ENCODE results near the gene KIZ. TPM values are rescaled to one million over a fixed set of nuclear protein-coding genes. Genes with fewer than 3 reads are reported as not detected.
"Not testable (repeated sequence)": the region's sequence is repeated elsewhere in the genome, so short reads cannot be mapped to it uniquely, and the experiment has no call there.

Gene KIZ
- total RNA-seq, 2 experiments from 2014 or later = 13.2 to 15.2 TPM

DNA sequence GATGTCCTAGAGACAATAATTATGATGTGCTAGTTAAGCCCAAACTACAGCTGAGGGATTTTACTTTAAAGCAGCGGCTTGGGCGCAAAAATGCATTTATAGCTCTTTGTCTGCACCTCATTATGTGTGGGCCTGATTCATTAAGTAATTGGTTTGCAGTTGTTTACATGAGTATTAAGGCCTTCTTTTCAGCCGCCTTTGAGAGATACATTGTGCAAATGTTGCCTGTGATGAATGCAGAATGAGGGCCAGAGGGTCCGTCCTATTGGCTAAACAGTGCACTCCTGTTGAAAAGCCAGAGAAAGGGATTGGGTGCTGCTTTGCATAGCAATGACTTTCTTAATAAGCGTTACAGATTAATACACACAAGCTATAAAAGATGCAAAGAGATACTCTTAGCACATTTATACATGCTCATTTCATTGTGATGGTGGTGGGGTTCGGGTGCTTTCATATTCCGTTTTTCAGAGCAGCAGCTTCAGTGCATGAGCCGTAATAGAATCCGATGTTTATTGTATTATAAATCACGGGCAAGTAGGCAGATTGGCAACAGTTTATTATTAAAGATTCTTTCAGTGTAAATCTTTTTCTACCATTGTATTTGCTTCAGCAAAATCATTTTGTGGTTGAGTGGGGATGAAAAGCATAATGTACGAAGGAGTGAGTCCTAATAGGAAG lies 109.1 kb downstream of the KIZ start:
- H3K9me3 Mint-ChIP-seq (ENCODE audit: low read depth) = no peaks in the 10 kb centered on the region
- no peak overlapping the region for H3K27ac Mint-ChIP-seq
- H3K36me3 Mint-ChIP-seq (ENCODE audit: low read depth) = peaks cover 5% of the 10 kb centered on the region
- intact Hi-C loops (cut with DNase I, micrococcal nuclease) = loop anchor here (1.0 to 10.0 kb wide), 6 partner anchors 68 to 460 kb away; partner anchors contain the start of gene XRN2 (in 1 of the 2)
- H3K27me3 Mint-ChIP-seq = no peaks in the 10 kb centered on the region
- peaks cover 3% of the 10 kb centered on the region for H3K4me1 Mint-ChIP-seq
- ChIA-PET POLR2A (no interaction called here), CTCF (interaction anchor here (0.6 to 5.1 kb wide), 53 partner anchors 9 to 467 kb away, joined by 3 to 179 read pairs (median 6); partner anchors contain the start of genes KIZ, NKX2-4 and XRN2)
- H3K4me3 Mint-ChIP-seq = no peak overlapping the region
- no peak for ATAC-seq
- DNase-seq = no peak

DNA sequence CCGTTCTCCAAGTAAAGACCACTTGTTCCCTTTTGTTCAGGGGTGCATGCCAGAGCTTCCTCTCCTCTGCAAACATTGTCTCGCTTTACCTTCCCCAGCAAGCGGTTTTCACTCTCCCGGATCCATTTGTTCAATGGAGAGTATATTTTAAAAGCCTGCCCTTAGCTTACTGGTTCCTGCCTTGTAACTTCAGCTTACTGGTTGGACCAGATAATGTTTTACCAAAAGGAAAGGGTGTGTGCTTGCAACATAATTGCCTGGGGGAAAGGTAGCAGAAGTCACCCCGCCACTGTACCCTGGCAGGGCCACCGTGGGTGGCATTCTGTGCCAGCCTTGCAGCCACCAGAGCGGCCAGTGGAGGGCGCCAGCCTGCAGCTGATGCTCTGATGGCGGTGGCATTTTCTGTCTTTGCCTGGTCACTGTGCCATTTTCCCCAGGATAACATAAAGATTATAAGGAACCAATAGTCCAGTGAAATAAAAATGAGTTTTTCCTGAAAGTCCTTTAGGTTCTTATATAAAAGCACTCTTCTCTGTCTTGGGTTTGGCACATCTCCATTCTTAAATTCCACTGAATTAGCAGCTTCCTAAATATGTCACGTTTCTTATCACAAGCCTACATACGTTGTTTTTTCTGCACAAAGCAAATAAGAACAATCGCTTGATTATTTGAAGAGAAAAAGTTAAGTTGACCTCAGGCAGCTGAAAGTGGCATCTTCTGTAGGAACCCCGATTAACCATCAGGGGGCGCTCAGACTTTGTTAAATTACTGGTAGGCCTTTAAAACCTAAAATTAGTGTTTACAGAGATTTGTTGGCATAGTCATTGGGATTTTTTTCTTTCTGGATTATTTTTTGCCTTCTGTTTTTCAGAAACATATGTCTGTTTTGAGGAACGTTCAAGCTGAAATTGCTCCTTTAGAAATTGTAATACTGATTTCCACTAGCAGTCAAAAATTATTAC lies 109.9 kb downstream of the KIZ start:
- ChIA-PET POLR2A (interaction anchor here (0.8 kb wide), 1 partner anchor 270 kb away, joined by 4 read pairs; no protein-coding TSS in a partner anchor), CTCF (interaction anchor here (0.6 to 5.1 kb wide), 81 partner anchors 9 to 465 kb away, joined by 3 to 179 read pairs (median 4); partner anchors contain the start of genes KIZ, NKX2-4 and XRN2)
- H3K4me1 Mint-ChIP-seq = peaks cover 3% of the 10 kb centered on the region
- no peaks in the 10 kb centered on the region for H3K9me3 Mint-ChIP-seq (ENCODE audit: low read depth)
- no peaks in the 10 kb centered on the region for H3K27me3 Mint-ChIP-seq
- H3K27ac Mint-ChIP-seq = no peak overlapping the region
- peak; percentile 83 for DNase-seq
- peak; percentile 85 for ATAC-seq
- intact Hi-C loops (cut with DNase I, micrococcal nuclease) = loop anchor here (1.0 to 10.0 kb wide), 11 partner anchors 68 to 459 kb away; partner anchors contain the start of gene XRN2 (in 1 of the 2)
- no peak overlapping the region for H3K4me3 Mint-ChIP-seq
- H3K36me3 Mint-ChIP-seq (ENCODE audit: low read depth) = peaks cover 1% of the 10 kb centered on the region

- Mint-ChIP-seq H3K4me1 (peaks cover 3% of the 10 kb centered on the region), H3K9me3 (ENCODE audit: low read depth) (no peaks in the 10 kb centered on the region), H3K27ac (no peak overlapping the region), H3K4me3 (no peak overlapping the region), H3K36me3 (ENCODE audit: low read depth) (no peaks in the 10 kb centered on the region), H3K27me3 (no peaks in the 10 kb centered on the region)
- intact Hi-C loops (cut with DNase I, micrococcal nuclease) = loop anchor here (2.0 to 10.0 kb wide), 6 partner anchors 114 to 457 kb away; no protein-coding TSS in a partner anchor
- ChIA-PET POLR2A (no interaction called here), CTCF (interaction anchor here (0.6 to 5.1 kb wide), 4 partner anchors 157 to 334 kb away, joined by 3 to 179 read pairs (median 3); no protein-coding TSS in a partner anchor)
- ATAC-seq (no peak), DNase-seq (no peak)
Measured at GRCh38 chr20:21237956-21238799, 112.3 kb downstream of the KIZ start.

DNA sequence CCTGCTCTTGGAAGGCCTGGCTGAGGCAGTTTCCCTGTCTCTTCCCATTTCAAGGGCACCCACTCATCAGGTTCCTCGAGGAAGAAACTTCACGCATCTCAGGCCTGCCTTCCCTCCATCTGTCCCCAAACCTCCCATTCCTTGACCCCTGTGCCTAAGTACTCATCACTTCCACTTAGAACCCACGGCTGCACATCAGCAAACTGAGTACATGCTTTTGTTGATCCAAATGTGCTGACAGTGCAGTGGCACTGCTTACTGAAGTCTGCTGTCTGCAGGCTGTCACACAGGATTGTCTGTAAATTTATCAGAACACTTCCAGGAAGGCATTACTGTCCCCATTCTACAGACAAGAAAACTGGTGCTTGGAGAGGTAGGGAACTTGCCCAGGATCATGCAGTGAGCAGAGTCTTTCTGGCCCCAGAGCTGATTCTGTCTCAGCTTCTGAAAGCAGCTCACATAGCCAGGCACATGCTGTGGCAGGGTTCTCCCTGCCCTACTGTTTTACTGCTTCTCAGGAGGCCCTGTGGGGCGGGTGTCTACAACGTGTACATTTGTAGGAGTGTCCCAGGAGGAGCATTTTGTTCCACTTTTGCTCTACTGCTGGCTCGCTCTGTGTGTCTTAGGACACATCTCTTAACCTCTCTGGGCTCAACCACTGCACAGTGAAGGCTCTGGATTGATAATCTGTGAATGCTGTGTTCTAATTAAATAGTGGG lies 113.1 kb downstream of the KIZ start:
- intact Hi-C loops (cut with DNase I, micrococcal nuclease) = loop anchor here (1.0 to 10.0 kb wide), 5 partner anchors 64 to 456 kb away; partner anchors contain the start of gene XRN2 (in 1 of the 2)
- peaks cover 3% of the 10 kb centered on the region for H3K4me1 Mint-ChIP-seq
- ChIA-PET CTCF (interaction anchor here (0.6 to 5.1 kb wide), 3 partner anchors 265 to 377 kb away, joined by 3 to 179 read pairs (median 3); no protein-coding TSS in a partner anchor), POLR2A (no interaction called here)
- H3K27me3 Mint-ChIP-seq = no peaks in the 10 kb centered on the region
- no peak for ATAC-seq
- no peaks in the 10 kb centered on the region for H3K9me3 Mint-ChIP-seq (ENCODE audit: low read depth)
- H3K36me3 Mint-ChIP-seq (ENCODE audit: low read depth) = peaks cover 3% of the 10 kb centered on the region
- no peak for DNase-seq
- no peak overlapping the region for H3K27ac Mint-ChIP-seq
- no peak overlapping the region for H3K4me3 Mint-ChIP-seq

GRCh38 chr20:21240394-21240793 lies 114.5 kb downstream of the KIZ start:
- intact Hi-C loops (cut with DNase I, micrococcal nuclease) = no loop called here

DNA sequence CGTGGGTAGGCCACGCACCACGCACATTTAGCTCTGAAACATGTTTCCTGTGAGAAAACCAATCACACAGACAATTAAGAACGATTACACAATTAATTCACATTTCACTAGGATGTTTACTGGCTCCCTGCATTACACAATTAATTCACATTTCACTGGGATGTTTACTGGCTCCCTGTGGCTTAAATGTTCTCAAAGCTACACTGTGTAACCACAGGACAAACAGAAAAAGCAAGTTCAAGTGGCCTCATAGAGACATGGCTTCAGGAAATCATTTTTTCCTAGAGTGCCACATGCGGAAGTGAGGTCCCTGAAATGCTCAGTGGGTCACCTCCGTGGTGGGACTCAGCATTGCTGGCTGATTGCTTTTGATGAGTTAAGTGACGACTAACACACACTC lies 115.5 kb downstream of the KIZ start:
- Mint-ChIP-seq H3K36me3 (ENCODE audit: low read depth) (peaks cover 11% of the 10 kb centered on the region), H3K27ac (no peak overlapping the region), H3K4me3 (no peak overlapping the region), H3K4me1 (no peaks in the 10 kb centered on the region), H3K9me3 (ENCODE audit: low read depth) (no peaks in the 10 kb centered on the region), H3K27me3 (no peaks in the 10 kb centered on the region)
- intact Hi-C loops (cut with DNase I, micrococcal nuclease) = no loop called here
- no peak for ATAC-seq
- ChIA-PET CTCF (interaction anchor here (0.6 to 1.3 kb wide), 3 partner anchors 9 to 116 kb away, joined by 3 read pairs; no protein-coding TSS in a partner anchor), POLR2A (no interaction called here)
- DNase-seq = no peak

More at GRCh38 chr20:21240394-21240793, 114.5 kb downstream of the KIZ start:
- peaks cover 3% of the 10 kb centered on the region for H3K4me1 Mint-ChIP-seq
- no peaks in the 10 kb centered on the region for H3K27me3 Mint-ChIP-seq
- H3K27ac Mint-ChIP-seq = no peak overlapping the region
- ATAC-seq = no peak
- H3K4me3 Mint-ChIP-seq = no peak overlapping the region
- DNase-seq = no peak
- peaks cover 9% of the 10 kb centered on the region for H3K36me3 Mint-ChIP-seq (ENCODE audit: low read depth)
- no peaks in the 10 kb centered on the region for H3K9me3 Mint-ChIP-seq (ENCODE audit: low read depth)
- POLR2A ChIA-PET = no interaction called here
- CTCF ChIA-PET = no interaction called here

DNA sequence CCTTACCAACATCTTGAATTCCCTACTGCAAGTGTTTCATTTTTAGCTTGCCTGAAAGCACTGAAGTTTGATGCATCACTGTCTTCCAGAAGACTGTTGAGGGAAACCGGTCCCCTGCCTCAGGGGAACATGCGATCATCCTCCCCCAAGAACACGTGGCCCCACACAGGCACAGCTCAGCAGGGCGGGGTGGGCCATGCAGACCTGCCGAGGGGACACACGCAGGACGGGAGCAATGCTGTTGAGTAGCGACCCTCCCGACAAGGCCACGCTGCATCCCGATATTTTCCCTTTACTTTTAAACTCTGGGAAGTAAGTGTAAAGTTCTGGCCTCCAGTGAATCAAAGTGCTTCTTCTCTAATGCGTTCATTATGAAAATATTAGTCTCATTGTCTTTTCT lies 117.9 kb downstream of the KIZ start:
- Mint-ChIP-seq H3K27me3 (no peaks in the 10 kb centered on the region), H3K4me1 (no peaks in the 10 kb centered on the region), H3K36me3 (ENCODE audit: low read depth) (peaks cover 11% of the 10 kb centered on the region), H3K9me3 (ENCODE audit: low read depth) (no peaks in the 10 kb centered on the region), H3K27ac (no peak overlapping the region), H3K4me3 (no peak overlapping the region)
- ChIA-PET CTCF (interaction anchor here (1.1 to 2.8 kb wide), 2 partner anchors 8 to 372 kb away, joined by 3 to 14 read pairs; no protein-coding TSS in a partner anchor), POLR2A (no interaction called here)
- no peak for ATAC-seq
- intact Hi-C loops (cut with DNase I, micrococcal nuclease) = no loop called here
- no peak for DNase-seq

DNA sequence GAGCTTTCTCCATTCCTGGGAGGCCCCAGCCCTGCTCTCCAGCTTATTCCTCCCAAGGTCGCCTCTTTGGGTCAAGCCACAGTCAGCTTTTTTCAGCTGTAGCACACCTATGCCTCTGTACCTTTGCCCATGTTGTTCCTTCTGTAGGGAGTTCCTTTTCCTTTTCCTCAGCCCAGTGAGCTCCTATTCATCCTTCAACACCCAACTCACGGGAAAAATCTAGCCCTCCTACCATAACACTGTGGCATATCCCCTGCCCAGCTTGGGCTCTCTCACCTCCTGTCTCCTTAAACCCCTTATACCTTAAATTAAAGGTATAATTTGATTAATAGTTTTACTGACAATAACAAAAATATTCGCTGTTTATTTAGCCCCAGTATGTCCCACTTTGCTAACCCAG lies 118.9 kb downstream of the KIZ start:
- intact Hi-C loops (cut with DNase I, micrococcal nuclease) = no loop called here
- no peak overlapping the region for H3K27ac Mint-ChIP-seq
- H3K36me3 Mint-ChIP-seq (ENCODE audit: low read depth) = peaks cover 11% of the 10 kb centered on the region
- CTCF ChIA-PET = interaction anchor here (0.5 to 2.8 kb wide), 5 partner anchors 9 to 427 kb away, joined by 3 to 14 read pairs (median 3); no protein-coding TSS in a partner anchor
- no peaks in the 10 kb centered on the region for H3K9me3 Mint-ChIP-seq (ENCODE audit: low read depth)
- POLR2A ChIA-PET = no interaction called here
- no peaks in the 10 kb centered on the region for H3K27me3 Mint-ChIP-seq
- DNase-seq (no peak), ATAC-seq (no peak)
- no peak overlapping the region for H3K4me3 Mint-ChIP-seq
- no peaks in the 10 kb centered on the region for H3K4me1 Mint-ChIP-seq

DNA sequence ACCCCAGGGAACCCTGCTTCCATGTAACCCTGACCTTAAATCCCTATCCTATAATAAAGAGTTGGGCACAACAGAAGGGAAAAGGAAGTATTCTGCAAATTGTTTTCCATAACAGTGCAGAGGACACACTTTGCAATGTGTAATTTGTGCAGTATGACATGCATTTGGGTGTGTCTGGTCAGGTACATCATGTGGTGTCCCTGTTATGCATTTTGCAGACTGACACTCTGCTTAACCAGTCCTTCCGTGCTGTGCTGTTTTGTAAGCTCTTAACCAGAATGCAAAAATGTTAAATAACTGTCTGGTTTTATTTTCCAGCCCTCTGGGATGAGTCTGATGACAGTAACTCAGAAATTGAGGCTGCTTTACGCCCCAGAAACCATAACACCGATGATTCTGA lies 120.3 kb downstream of the KIZ start:
- H3K36me3 Mint-ChIP-seq (ENCODE audit: low read depth) = peaks cover 11% of the 10 kb centered on the region
- peaks cover 5% of the 10 kb centered on the region for H3K4me1 Mint-ChIP-seq
- CTCF ChIA-PET = interaction anchor here (1.2 to 2.8 kb wide), 2 partner anchors 10 to 21 kb away, joined by 3 to 14 read pairs; no protein-coding TSS in a partner anchor
- no peak for ATAC-seq
- no peak overlapping the region for H3K4me3 Mint-ChIP-seq
- DNase-seq = no peak
- intact Hi-C loops (cut with DNase I, micrococcal nuclease) = no loop called here
- no peaks in the 10 kb centered on the region for H3K27me3 Mint-ChIP-seq
- POLR2A ChIA-PET = no interaction called here
- H3K9me3 Mint-ChIP-seq (ENCODE audit: low read depth) = no peaks in the 10 kb centered on the region
- H3K27ac Mint-ChIP-seq = no peak overlapping the region

GRCh38 chr20:21247603-21248095 lies 121.8 kb downstream of the KIZ start:
- DNase-seq; ATAC-seq; intact Hi-C loops (cut with DNase I, micrococcal nuclease); POLR2A ChIA-PET; H3K4me3 Mint-ChIP-seq; H3K27me3 Mint-ChIP-seq; H3K27ac Mint-ChIP-seq; H3K9me3 Mint-ChIP-seq (ENCODE audit: low read depth): not testable (repeated sequence)
- peaks cover 16% of the 10 kb centered on the region for H3K4me1 Mint-ChIP-seq
- H3K36me3 Mint-ChIP-seq (ENCODE audit: low read depth) = peaks cover 11% of the 10 kb centered on the region
- CTCF ChIA-PET = interaction anchor here (1.5 kb wide), 1 partner anchor 12 kb away, joined by 4 read pairs; no protein-coding TSS in a partner anchor

Measured in activated CD4-positive, alpha-beta T cell treated with anti-CD3 and anti-CD28 coated beads for 36 hours (primary cell).